SU-DHL-6 (cell line): ENCODE data around the gene BOLA3.

Experiments
- CTCF ChIP-seq: fragments of 200-600 bp; sonication (generic); IDR thresholded peaks from one replicate; pipeline ENCODE4 v1.5.1; 2017; ENCODE audit warnings: antibody characterized with exemption, mild to moderate bottlenecking, low read length, moderate library complexity; ENCODE audit not compliant: insufficient read depth, poor library complexity, severe bottlenecking
- EZH2phosphoT487 ChIP-seq: fragments of 200-600 bp; sonication (generic), shearing (Covaris generic); conservative IDR thresholded peaks from 2 replicates; pipeline ENCODE4 v1.6.1; 2018; ENCODE audit warnings: mild to moderate bottlenecking, antibody characterized with exemption, low read length, moderate library complexity, mixed read lengths

- TF ChIP-seq CTCF (no peak), EZH2phosphoT487 (no peak)
Measured at GRCh38 chr2:74094291-74094690, 53.4 kb downstream of the BOLA3 start.
